ENCODE results near the gene TEX261. TPM values are rescaled to one million over a fixed set of nuclear protein-coding genes. Genes with fewer than 3 reads are reported as not detected.

Gene TEX261
- total RNA-seq, 1 donor from 2014 or later: 71.3 TPM

DNA sequence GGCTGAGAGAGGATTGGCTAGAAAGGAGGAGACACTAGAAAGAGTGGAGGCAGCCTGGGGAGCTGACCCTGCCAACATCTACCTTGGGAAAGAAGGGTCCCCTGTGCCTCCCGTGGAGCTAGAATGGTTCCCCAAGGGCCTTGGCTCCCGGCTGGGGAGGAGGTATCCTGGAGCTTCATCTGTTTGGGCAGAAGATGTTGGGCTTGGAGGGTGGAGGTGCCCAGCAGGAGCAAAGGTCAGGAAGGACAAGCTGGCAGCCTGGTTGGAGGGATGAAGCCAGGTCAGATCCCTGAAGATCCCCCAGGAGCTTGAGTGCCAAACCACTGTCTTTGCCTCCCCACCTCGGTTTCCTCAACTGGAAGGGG, 56.1 kb downstream of the TEX261 start:
- intact Hi-C loops (cut with DNase I): no loop called here
- Histone ChIP-seq H3K4me1 (no peaks in the 10 kb centered on the region), H3K4me3 (no peak overlapping the region), H3K36me3 (no peaks in the 10 kb centered on the region), H3K27ac (no peak overlapping the region), H3K9me3 (no peaks in the 10 kb centered on the region), H3K27me3 (ENCODE audit: low read depth) (peaks cover 6% of the 10 kb centered on the region)
- TF ChIP-seq, protein P1, sequence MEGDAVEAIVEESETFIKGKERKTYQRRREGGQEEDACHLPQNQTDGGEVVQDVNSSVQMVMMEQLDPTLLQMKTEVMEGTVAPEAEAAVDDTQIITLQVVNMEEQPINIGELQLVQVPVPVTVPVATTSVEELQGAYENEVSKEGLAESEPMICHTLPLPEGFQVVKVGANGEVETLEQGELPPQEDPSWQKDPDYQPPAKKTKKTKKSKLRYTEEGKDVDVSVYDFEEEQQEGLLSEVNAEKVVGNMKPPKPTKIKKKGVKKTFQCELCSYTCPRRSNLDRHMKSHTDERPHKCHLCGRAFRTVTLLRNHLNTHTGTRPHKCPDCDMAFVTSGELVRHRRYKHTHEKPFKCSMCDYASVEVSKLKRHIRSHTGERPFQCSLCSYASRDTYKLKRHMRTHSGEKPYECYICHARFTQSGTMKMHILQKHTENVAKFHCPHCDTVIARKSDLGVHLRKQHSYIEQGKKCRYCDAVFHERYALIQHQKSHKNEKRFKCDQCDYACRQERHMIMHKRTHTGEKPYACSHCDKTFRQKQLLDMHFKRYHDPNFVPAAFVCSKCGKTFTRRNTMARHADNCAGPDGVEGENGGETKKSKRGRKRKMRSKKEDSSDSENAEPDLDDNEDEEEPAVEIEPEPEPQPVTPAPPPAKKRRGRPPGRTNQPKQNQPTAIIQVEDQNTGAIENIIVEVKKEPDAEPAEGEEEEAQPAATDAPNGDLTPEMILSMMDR (IDR thresholded peaks at IDR 0.05): no peak
- DNase-seq (no peak), ATAC-seq (no peak)

DNA sequence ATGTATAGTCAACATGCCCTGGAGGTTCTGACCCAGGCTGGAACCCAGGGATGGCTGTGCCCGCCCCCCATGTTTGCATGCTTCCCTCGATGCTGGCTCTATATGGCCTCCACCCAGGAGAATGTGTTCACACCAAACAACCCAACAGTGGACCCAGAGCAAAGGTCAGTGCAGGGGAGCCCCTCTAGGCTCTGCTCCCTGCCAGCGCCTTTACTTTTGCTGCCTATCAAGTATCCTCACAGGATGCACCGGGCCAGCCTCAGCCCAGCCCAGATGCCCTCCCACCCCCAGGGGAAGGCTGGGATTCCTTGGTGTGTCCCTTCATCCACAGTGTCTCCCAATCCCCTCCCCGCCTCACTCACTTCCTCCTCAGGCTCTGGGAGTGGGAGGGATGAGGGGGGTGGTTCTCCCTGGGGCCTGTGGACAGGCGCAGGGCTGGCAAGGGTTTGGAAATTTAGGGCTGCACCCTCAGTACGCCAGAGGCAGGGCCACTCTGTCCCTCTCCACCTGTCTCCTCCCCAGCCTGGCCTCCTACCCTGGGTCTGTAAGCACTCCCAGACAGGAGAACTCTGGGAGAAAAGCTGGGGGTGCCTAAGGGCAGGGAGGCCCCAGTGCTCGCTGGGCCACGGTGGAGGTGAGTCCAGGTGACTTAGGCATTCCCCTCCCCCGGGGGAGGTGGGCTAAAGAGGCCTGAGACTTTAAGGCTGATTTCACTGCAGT, 56.6 kb downstream of the TEX261 start:
- Histone ChIP-seq H3K4me1 (no peaks in the 10 kb centered on the region), H3K27ac (no peak overlapping the region), H3K27me3 (ENCODE audit: low read depth) (peaks cover 6% of the 10 kb centered on the region), H3K4me3 (no peak overlapping the region), H3K36me3 (no peaks in the 10 kb centered on the region), H3K9me3 (no peaks in the 10 kb centered on the region)
- DNase-seq (no peak), ATAC-seq (no peak)
- intact Hi-C loops (cut with DNase I): no loop called here
- TF ChIP-seq, protein P1 (IDR thresholded peaks at IDR 0.05): no peak

DNA sequence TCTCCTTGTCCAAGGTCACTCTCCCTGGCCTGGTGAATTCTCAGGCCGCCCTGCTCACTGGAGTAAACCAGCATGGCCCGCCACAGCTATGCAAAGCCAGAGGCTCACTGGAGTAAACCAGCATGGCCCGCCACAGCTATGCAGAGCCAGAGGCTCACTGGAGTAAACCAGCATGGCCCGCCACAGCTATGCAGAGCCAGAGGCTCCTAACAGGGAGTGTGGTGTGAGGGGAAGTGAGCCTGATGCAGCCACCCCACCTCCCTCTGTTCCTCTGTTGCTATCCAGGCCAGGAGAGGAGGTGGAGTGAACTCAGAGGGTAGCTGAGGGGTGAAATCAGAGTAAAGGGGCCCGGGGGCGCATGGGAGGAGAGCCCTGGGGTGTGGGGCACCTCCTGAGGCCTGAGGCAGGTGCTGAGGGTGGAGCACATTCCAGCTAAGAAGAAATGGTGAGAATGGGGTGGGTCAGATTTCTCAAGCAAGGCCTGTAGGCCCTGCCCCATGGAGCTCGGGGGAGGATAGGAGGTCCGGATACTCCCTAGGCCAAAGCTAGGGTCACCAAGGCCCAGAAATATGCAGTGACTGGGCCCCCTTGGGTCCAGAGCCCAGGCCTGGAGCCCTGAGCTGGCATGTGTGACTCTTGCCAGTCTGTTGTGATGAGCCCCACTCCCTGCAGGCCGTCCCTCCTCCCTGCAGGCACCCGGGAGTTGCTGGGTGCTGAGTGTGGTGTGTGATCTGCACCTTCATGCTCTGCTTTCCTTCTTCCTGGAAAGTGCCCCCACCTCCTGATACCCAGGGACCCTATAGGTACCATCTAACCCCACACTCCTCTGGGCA, 57.5 kb downstream of the TEX261 start:
- no peak overlapping the region for H3K4me3 ChIP-seq
- H3K27me3 ChIP-seq (ENCODE audit: low read depth): peaks cover 6% of the 10 kb centered on the region
- no peaks in the 10 kb centered on the region for H3K36me3 ChIP-seq
- no peaks in the 10 kb centered on the region for H3K9me3 ChIP-seq
- TF ChIP-seq, protein P1 (IDR thresholded peaks at IDR 0.05): no peak
- DNase-seq (no peak), ATAC-seq (no peak)
- no peak overlapping the region for H3K27ac ChIP-seq
- intact Hi-C loops (cut with DNase I): no loop called here
- H3K4me1 ChIP-seq: no peaks in the 10 kb centered on the region

DNA sequence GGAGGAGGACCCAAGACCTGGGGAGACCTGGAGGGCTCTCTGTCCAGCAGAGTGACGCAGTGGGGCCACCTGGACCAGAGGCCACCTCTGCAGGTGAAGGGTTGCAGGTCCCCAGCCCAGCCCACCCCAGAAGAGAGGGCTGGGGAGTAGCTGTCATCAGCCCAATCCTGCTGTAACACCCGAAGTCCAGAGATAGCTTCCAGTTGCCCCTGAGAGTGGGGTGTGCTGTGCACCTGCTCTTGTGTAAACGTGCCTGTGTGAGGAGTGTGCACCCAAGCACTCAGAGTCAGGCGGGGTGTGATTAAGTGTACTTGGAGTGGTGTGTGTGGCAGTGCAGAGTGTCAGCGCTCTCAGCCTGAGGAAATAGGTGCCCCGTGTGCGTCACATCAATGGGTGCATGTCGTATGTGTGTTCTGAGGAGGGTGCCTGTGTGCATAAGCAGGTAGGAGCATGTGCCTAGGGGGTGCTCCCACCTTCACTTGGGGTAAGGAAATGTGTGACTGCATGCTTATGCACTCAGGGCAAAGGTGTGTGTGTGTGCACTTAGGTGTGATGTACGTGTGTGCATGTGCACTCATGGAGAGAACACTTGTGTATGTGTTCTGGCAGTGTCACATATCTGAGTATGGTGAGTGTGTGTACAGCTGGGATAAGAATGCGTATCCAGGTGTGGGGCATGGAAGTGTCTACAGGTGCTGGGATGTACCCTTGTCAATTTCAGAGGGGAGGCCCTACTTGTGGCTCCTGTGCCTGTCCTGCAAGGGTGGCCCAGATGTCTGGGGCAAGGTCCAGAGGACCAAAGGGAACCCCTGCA, 58.3 kb downstream of the TEX261 start:
- intact Hi-C loops (cut with DNase I): no loop called here
- peaks cover 6% of the 10 kb centered on the region for H3K27me3 ChIP-seq (ENCODE audit: low read depth)
- peak; percentile 46 to 54 for ATAC-seq

More for the DNA sequence above, 58.3 kb downstream of the TEX261 start:
- no peak for DNase-seq
- Histone ChIP-seq H3K9me3 (no peaks in the 10 kb centered on the region), H3K36me3 (no peaks in the 10 kb centered on the region), H3K4me3 (no peak overlapping the region), H3K27ac (no peak overlapping the region), H3K4me1 (no peaks in the 10 kb centered on the region)
- TF ChIP-seq, protein P1 (IDR thresholded peaks at IDR 0.05): no peak

Other genes starting within 250 kb of the TEX261 start
- 2.1 TPM for gene ADD2, start 226.7 kb downstream of the TEX261 start, total RNA-seq
- not detected for gene FIGLA, start 204.2 kb downstream of the TEX261 start, total RNA-seq
- gene CLEC4F, start 174.3 kb downstream of the TEX261 start, total RNA-seq: 0.71 TPM
- 3.0 TPM for gene CD207, start 159.1 kb downstream of the TEX261 start, total RNA-seq
- gene VAX2, start 94.3 kb downstream of the TEX261 start, total RNA-seq: not detected
- gene ATP6V1B1, start 59.0 kb downstream of the TEX261 start, total RNA-seq: 2.2 TPM
- 1.1 TPM for gene ANKRD53, start 16.2 kb downstream of the TEX261 start, total RNA-seq
- 150 TPM for gene NAGK, start 73.8 kb upstream of the TEX261 start, total RNA-seq
- 22.2 TPM for gene MCEE, start 135.4 kb upstream of the TEX261 start, total RNA-seq
- gene MPHOSPH10, start 135.8 kb upstream of the TEX261 start, total RNA-seq: 26.0 TPM
- 7.7 TPM for gene PAIP2B, start 232.2 kb upstream of the TEX261 start, total RNA-seq